SK-N-SH treated with all-trans-retinoic acid at 6 μM for 48 hours (cell line): ENCODE data around the gene NOL9.

ENCODE experiments used
- ATAC-seq: fragments of 200-7000 bp; cut with Tn5 transposase; 3 replicates; pipeline ENCODE4 v1.9.1; 2020; ENCODE audit warnings: mild to moderate bottlenecking, moderate library complexity
- ARNTL ChIP-seq: fragments of 450-650 bp; formaldehyde crosslinking; IDR thresholded peaks from 2 replicates; pipeline ENCODE4 v1.5.0; 2020; ENCODE audit warnings: low read depth, mild to moderate bottlenecking, moderate library complexity, borderline replicate concordance
- BACH2 ChIP-seq: fragments of 250-450 bp; sonication (Bioruptor Pico); IDR thresholded peaks from 2 replicates; pipeline ENCODE4 v1.9.0; 2021; ENCODE audit warnings: mild to moderate bottlenecking, borderline replicate concordance
- CSDC2 ChIP-seq: fragments of 250-450 bp; sonication (Bioruptor Pico); IDR thresholded peaks from 2 replicates; pipeline ENCODE4 v1.5.0; 2020; ENCODE audit warnings: mild to moderate bottlenecking, moderate library complexity
- ESRRG ChIP-seq: fragments of 250-450 bp; sonication (Bioruptor Pico); IDR thresholded peaks from 2 replicates; pipeline ENCODE4 v1.6.1; 2021; ENCODE audit warnings: mild to moderate bottlenecking
- ISL1 ChIP-seq: fragments of 250-450 bp; sonication (Bioruptor Pico); IDR thresholded peaks from 2 replicates; pipeline ENCODE4 v2.1.2; 2022; ENCODE audit warnings: mild to moderate bottlenecking, moderate library complexity
- OSR1 ChIP-seq: fragments of 250-450 bp; sonication (Bioruptor Pico); IDR thresholded peaks from 2 replicates; pipeline ENCODE4 v1.8.0; 2022; ENCODE audit warnings: moderate library complexity, mild to moderate bottlenecking, inconsistent platforms
- PPARA ChIP-seq: fragments of 250-450 bp; sonication (Bioruptor Pico); IDR thresholded peaks from 2 replicates; pipeline ENCODE4 v1.5.0; 2020; ENCODE audit warnings: mild to moderate bottlenecking, borderline replicate concordance
- RARB ChIP-seq: fragments of 250-450 bp; sonication (Bioruptor Pico); IDR thresholded peaks from 2 replicates; pipeline ENCODE4 v1.8.0; 2021; ENCODE audit warnings: mild to moderate bottlenecking, moderate library complexity
- SNAI2 ChIP-seq: fragments of 250-450 bp; sonication (Bioruptor Pico); IDR thresholded peaks from 2 replicates; pipeline ENCODE4 v1.5.0; 2020; ENCODE audit warnings: mild to moderate bottlenecking, moderate library complexity
- TCF4 ChIP-seq: fragments of 250-450 bp; sonication (Bioruptor Pico); IDR thresholded peaks from 2 replicates; pipeline ENCODE4 v1.8.0; 2021; ENCODE audit warnings: mild to moderate bottlenecking, moderate library complexity, borderline replicate concordance
- TOX ChIP-seq: fragments of 250-450 bp; sonication (Bioruptor Pico); IDR thresholded peaks from 2 replicates; pipeline ENCODE4 v1.8.0; 2021; ENCODE audit warnings: mild to moderate bottlenecking, moderate library complexity, borderline replicate concordance
- ZC3H10 ChIP-seq: fragments of 250-450 bp; sonication (Bioruptor Pico); IDR thresholded peaks from 2 replicates; pipeline ENCODE4 v1.5.1; 2021; ENCODE audit warnings: mild to moderate bottlenecking, moderate library complexity
- ZFP3 ChIP-seq: fragments of 250-450 bp; sonication (Bioruptor Pico); IDR thresholded peaks from 2 replicates; pipeline ENCODE4 v1.5.0; 2020; ENCODE audit warnings: mild to moderate bottlenecking, moderate library complexity
- ZFP30 ChIP-seq: fragments of 450-650 bp; formaldehyde crosslinking; IDR thresholded peaks from 2 replicates; pipeline ENCODE4 v1.5.0; 2022; ENCODE audit warnings: mild to moderate bottlenecking, moderate library complexity
- ZNF565 ChIP-seq: fragments of 450-650 bp; formaldehyde crosslinking; conservative IDR thresholded peaks from 2 replicates; pipeline ENCODE4 v1.5.0; 2020; ENCODE audit warnings: low read depth, mild to moderate bottlenecking, moderate library complexity
- ZNF70 ChIP-seq: fragments of 450-650 bp; formaldehyde crosslinking; IDR thresholded peaks from 2 replicates; pipeline ENCODE4 v1.5.0; 2020; ENCODE audit warnings: mild to moderate bottlenecking, moderate library complexity
- TF ChIP-seq, protein P1 (sequence below): fragments of 250-450 bp; sonication (Bioruptor Pico); IDR thresholded peaks from 2 replicates; pipeline ENCODE4 v1.8.0; 2020; ENCODE audit warnings: mild to moderate bottlenecking, moderate library complexity, borderline replicate concordance
- TF ChIP-seq, protein P2 (sequence below): fragments of 250-450 bp; sonication (Bioruptor Pico); IDR thresholded peaks from 2 replicates; pipeline ENCODE4 v1.8.0; 2021; ENCODE audit warnings: low read depth, mild to moderate bottlenecking, moderate library complexity, borderline replicate concordance
- TF ChIP-seq, protein P3 (sequence below): fragments of 250-450 bp; sonication (Bioruptor Pico); IDR thresholded peaks from 2 replicates; pipeline ENCODE4 v1.5.1; 2020; ENCODE audit warnings: low read depth, mild to moderate bottlenecking, moderate library complexity

NOL9 gene

DNA sequence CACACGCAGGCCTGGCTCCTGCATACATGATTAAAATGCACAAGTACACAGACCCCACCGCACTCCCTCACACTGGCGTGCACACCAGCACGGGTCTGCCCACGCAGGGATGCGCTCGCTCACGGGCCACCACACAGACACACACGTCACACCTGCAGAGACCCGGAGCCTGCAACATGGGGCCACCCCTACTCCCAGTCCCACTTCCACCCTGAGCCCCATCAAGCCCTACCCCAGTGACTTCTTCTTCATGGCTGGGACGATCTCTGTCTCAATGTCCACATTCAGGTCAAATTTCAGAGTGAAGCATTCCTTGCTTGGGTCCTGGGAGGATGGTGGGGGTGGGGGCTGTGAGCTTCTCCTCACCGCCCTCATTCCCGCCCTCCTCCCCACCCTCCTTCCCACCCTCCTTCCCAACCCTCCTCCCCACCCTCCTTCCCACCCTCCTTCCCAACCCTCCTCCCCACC, 79.5 kb downstream of the NOL9 start:
- TF ChIP-seq ISL1 (CRISPR knock-in tag) (no peak), TCF4 (CRISPR knock-in tag) (no peak), ZNF565 (CRISPR knock-in tag) (no peak), ARNTL (CRISPR knock-in tag) (no peak), BACH2 (no peak), TOX (no peak), RARB (CRISPR knock-in tag) (no peak)
- TF ChIP-seq, protein P1, sequence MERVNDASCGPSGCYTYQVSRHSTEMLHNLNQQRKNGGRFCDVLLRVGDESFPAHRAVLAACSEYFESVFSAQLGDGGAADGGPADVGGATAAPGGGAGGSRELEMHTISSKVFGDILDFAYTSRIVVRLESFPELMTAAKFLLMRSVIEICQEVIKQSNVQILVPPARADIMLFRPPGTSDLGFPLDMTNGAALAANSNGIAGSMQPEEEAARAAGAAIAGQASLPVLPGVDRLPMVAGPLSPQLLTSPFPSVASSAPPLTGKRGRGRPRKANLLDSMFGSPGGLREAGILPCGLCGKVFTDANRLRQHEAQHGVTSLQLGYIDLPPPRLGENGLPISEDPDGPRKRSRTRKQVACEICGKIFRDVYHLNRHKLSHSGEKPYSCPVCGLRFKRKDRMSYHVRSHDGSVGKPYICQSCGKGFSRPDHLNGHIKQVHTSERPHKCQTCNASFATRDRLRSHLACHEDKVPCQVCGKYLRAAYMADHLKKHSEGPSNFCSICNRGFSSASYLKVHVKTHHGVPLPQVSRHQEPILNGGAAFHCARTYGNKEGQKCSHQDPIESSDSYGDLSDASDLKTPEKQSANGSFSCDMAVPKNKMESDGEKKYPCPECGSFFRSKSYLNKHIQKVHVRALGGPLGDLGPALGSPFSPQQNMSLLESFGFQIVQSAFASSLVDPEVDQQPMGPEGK (CRISPR knock-in tag) = no peak
- TF ChIP-seq, all 23 proteins: peak for 0
- no peak for ATAC-seq

DNA sequence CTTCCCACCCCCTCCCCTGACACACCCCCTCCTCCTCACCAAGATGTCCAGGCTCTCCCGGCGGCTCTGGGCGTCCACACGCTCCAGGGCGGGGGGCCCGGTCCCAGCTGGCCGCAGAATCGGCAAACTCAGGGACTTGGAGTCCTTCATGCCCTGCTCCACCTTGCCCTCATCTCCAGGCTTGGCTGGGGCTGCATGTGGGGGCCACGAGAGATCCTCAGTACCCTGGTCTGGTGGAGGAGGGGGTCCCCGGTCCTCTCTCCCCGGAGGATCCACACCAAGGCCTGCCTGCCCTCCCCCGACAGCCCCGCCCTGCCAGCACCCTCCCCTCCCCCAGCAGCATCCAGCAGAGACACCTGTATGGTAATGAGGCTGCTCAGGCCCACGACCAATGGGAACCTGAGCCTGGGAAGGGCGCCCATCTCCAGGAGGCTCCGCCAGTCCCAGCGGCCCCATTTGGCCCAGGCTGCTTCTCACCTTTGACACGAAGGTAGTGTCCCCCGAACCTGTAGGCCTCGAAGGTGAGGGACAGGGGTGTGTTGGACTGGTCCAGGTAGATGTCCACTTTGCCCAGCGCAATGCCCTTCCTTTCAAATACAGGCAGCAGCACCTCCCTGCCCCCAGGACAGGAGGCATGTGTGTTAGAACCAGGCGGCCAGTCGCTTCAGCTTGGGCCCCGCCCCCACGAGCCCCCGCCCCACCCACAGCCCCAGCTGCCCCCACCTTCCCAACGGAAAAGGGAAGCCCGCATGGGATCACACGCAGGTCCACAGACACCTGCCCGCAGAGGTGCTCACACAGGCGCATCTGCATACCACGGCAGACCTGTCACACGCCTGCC, 80.1 kb downstream of the NOL9 start:
- no peak for TF ChIP-seq BACH2
- TF ChIP-seq, protein P2, sequence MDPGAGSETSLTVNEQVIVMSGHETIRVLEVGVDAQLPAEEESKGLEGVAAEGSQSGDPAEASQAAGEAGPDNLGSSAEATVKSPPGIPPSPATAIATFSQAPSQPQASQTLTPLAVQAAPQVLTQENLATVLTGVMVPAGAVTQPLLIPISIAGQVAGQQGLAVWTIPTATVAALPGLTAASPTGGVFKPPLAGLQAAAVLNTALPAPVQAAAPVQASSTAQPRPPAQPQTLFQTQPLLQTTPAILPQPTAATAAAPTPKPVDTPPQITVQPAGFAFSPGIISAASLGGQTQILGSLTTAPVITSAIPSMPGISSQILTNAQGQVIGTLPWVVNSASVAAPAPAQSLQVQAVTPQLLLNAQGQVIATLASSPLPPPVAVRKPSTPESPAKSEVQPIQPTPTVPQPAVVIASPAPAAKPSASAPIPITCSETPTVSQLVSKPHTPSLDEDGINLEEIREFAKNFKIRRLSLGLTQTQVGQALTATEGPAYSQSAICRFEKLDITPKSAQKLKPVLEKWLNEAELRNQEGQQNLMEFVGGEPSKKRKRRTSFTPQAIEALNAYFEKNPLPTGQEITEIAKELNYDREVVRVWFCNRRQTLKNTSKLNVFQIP (CRISPR knock-in tag) = no peak
- no peak for TF ChIP-seq ZFP30 (CRISPR knock-in tag)
- no peak for TF ChIP-seq CSDC2
- no peak for TF ChIP-seq ZNF70
- no peak for TF ChIP-seq ARNTL (CRISPR knock-in tag)
- TF ChIP-seq, protein P3, sequence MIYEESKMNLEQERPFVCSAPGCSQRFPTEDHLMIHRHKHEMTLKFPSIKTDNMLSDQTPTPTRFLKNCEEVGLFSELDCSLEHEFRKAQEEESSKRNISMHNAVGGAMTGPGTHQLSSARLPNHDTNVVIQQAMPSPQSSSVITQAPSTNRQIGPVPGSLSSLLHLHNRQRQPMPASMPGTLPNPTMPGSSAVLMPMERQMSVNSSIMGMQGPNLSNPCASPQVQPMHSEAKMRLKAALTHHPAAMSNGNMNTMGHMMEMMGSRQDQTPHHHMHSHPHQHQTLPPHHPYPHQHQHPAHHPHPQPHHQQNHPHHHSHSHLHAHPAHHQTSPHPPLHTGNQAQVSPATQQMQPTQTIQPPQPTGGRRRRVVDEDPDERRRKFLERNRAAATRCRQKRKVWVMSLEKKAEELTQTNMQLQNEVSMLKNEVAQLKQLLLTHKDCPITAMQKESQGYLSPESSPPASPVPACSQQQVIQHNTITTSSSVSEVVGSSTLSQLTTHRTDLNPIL (CRISPR knock-in tag) = no peak
- TF ChIP-seq OSR1 (CRISPR knock-in tag) = no peak
- no peak for TF ChIP-seq SNAI2 (CRISPR knock-in tag)
- TF ChIP-seq RARB (CRISPR knock-in tag) = no peak
- TF ChIP-seq TOX = no peak
- no peak for TF ChIP-seq ZFP3 (CRISPR knock-in tag)
- TF ChIP-seq TCF4 (CRISPR knock-in tag) = no peak
- TF ChIP-seq, all 23 proteins: peak for 0
- ATAC-seq = no peak

DNA sequence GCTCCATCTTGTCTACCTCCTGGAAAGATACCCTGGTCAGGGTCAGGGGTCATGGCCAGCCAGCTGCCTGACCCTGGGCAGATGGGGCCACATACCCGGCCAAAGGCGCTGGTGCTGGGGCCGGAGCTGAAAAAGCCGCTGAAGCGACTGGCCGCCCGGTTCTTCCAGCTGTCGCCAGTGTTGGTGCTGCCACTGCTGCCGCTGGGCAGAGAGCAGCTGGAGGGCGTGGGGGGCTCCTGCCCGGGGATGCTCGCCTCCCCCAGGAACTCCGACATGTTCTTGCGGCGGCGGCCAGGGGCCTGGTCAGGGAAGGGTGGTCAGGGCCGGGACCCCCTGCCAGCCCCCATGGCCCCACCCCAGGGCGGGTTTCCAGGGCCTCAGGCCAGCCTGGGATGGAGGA, 81.2 kb downstream of the NOL9 start:
- TF ChIP-seq, protein P2 (CRISPR knock-in tag) = no peak
- no peak for ATAC-seq

DNA sequence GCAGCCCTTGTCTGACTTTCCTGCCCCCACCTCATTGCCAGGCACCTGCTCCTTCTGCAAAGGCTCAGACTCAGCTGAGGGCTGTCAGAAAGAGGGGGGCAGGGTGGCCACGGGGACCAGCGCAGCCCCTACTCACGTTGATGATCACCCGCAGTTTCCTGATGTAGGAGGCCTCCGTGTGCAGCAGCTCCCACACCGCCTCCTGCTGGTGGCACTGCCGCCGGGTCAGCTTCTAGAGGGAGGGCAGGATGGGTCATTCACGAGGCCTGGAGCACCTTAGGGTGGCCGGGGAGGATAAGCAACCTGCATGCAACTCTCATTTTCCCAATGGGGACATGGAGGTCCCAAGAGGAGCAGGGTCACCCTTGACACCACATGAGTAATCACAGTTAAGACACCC, 81.9 kb downstream of the NOL9 start:
- no peak for ATAC-seq
- TF ChIP-seq RARB (CRISPR knock-in tag) (no peak), CSDC2 (no peak), ZNF70 (no peak), SNAI2 (CRISPR knock-in tag) (no peak), OSR1 (CRISPR knock-in tag) (no peak), TCF4 (CRISPR knock-in tag) (no peak), PPARA (CRISPR knock-in tag) (no peak), ARNTL (CRISPR knock-in tag) (no peak), ZC3H10 (no peak), ZFP3 (CRISPR knock-in tag) (no peak), TOX (no peak), ISL1 (CRISPR knock-in tag) (no peak), ESRRG (CRISPR knock-in tag) (no peak)
- TF ChIP-seq, protein P1 (CRISPR knock-in tag) = no peak
- TF ChIP-seq, protein P3 (CRISPR knock-in tag) = no peak
- TF ChIP-seq, protein P2 (CRISPR knock-in tag) = no peak
